ENCODE data around the gene JPT2.

The JPT2 gene

DNA sequence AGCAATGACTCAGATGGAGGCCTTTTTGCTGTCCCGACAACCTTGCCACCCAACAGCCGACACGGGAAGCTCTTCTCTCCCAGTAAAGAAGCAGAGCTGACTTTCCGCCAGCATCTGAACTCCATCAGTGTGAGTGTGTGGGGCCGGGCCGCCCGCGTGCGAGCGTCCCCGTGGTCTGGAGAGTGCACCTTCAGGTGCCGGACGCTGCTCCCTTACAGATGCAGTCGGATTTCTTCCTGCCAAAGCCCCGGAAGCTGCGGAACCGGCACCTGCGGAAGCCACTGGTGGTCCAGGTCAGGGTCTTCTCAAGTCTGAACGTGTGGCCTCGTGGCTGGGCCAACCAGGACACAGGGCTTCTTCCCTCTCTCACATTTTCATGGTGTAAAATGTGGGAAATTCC is 15.5 kb upstream of the JPT2 start:
- TF ChIP-seq, protein P1, sequence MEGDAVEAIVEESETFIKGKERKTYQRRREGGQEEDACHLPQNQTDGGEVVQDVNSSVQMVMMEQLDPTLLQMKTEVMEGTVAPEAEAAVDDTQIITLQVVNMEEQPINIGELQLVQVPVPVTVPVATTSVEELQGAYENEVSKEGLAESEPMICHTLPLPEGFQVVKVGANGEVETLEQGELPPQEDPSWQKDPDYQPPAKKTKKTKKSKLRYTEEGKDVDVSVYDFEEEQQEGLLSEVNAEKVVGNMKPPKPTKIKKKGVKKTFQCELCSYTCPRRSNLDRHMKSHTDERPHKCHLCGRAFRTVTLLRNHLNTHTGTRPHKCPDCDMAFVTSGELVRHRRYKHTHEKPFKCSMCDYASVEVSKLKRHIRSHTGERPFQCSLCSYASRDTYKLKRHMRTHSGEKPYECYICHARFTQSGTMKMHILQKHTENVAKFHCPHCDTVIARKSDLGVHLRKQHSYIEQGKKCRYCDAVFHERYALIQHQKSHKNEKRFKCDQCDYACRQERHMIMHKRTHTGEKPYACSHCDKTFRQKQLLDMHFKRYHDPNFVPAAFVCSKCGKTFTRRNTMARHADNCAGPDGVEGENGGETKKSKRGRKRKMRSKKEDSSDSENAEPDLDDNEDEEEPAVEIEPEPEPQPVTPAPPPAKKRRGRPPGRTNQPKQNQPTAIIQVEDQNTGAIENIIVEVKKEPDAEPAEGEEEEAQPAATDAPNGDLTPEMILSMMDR (IDR thresholded peaks at IDR 0.05; ENCODE audit: control insufficient read depth, insufficient read depth, low read depth, low read length, missing control alignments): no peak
- no peak for DNase-seq (ENCODE audit: low read depth)
- no peak overlapping the region for H3K4me3 ChIP-seq (ENCODE audit: control insufficient read depth, low read depth, low read length)

DNA sequence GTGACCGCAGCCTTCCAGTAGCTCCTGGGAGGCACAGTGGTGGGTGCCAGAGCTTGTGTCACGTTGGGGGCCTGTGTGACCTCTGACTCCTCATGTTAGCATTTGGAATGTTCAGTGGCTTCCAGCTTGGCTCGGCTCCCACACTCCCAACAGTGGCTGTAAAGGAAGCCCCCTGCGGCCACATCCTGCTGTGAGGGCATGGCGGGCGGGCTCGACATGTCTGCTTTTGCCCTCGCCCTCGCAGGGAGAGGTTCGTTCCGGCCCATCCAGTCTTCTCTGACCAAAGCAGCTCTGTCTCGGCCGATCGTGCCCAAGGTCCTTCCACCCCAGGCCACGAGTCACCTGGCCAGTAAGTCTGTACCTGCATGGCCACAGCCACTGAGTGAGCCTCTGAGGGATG is 12.2 kb upstream of the JPT2 start:
- DNase-seq (ENCODE audit: low read depth): no peak
- no peak overlapping the region for H3K4me3 ChIP-seq (ENCODE audit: control insufficient read depth, low read depth, low read length)
- TF ChIP-seq, protein P1 (IDR thresholded peaks at IDR 0.05; ENCODE audit: control insufficient read depth, insufficient read depth, low read depth, low read length, missing control alignments): no peak

DNA sequence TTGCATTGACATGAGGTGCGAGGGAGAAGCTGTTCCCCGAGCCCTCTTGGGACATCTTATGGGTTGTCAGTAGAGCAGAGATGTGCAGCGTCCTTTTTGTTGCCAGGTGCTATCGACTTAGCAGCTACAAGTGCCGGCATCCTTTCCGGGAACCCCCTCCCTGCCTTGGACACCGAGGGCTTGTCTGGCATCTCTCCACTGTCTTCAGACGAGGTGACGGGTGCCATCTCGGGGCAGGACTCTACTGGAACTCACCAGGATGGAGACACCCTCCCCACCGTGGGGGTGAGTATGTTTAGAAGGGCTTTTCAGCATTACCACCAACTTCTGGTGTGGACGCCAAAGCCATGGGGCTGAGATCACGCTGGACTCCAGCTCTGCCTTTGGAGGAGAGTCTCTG is 11.8 kb upstream of the JPT2 start:
- H3K4me3 ChIP-seq (ENCODE audit: control insufficient read depth, low read depth, low read length): no peak overlapping the region
- TF ChIP-seq, protein P1 (IDR thresholded peaks at IDR 0.05; ENCODE audit: control insufficient read depth, insufficient read depth, low read depth, low read length, missing control alignments): no peak
- no peak for DNase-seq (ENCODE audit: low read depth)

DNA sequence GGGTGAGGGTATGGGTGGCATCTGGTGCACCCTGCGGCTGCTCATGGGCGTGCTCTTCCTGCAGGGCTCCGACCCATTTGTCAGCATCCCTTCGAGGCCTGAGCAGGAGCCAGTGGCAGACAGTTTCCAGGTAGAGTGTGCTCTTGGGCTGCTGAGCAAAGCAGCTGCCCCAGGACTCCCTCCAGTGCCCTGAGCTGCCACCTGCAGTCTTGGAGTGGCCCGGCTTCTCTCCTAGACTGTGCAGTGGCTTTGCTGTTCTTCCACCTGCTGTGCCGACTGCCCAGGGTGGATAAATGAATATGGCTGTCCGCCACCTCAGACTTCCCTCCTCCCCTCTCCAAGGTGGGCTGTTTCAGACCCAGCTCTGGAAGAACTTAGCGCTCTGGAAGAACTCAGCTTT is 10.8 kb upstream of the JPT2 start:
- no peak for DNase-seq (ENCODE audit: low read depth)

DNA sequence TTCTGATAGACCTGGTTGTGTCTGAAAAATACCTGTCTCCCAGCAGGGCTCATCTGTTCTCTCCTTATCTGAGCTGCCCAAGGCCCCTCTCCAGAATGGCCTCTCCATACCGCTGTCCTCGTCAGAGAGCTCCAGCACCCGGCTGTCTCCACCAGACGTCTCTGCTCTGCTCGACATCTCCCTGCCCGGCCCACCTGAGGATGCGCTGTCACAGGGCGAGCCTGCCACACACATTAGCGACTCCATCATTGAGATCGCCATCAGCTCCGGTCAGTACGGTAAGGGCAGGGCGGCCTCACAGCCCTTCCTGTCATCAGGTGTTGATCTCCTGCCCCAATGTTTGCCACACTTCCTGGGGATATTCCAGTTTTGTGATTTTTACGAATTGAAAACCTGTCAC is 10.2 kb upstream of the JPT2 start:
- H3K4me3 ChIP-seq (ENCODE audit: control insufficient read depth, low read depth, low read length): no peak overlapping the region
- no peak for DNase-seq (ENCODE audit: low read depth)
- TF ChIP-seq, protein P1 (IDR thresholded peaks at IDR 0.05; ENCODE audit: control insufficient read depth, insufficient read depth, low read depth, low read length, missing control alignments): no peak

More for the DNA sequence above, 10.8 kb upstream of the JPT2 start:
- TF ChIP-seq, protein P1 (IDR thresholded peaks at IDR 0.05; ENCODE audit: control insufficient read depth, insufficient read depth, low read depth, low read length, missing control alignments): no peak
- no peak overlapping the region for H3K4me3 ChIP-seq (ENCODE audit: control insufficient read depth, low read depth, low read length)

DNA sequence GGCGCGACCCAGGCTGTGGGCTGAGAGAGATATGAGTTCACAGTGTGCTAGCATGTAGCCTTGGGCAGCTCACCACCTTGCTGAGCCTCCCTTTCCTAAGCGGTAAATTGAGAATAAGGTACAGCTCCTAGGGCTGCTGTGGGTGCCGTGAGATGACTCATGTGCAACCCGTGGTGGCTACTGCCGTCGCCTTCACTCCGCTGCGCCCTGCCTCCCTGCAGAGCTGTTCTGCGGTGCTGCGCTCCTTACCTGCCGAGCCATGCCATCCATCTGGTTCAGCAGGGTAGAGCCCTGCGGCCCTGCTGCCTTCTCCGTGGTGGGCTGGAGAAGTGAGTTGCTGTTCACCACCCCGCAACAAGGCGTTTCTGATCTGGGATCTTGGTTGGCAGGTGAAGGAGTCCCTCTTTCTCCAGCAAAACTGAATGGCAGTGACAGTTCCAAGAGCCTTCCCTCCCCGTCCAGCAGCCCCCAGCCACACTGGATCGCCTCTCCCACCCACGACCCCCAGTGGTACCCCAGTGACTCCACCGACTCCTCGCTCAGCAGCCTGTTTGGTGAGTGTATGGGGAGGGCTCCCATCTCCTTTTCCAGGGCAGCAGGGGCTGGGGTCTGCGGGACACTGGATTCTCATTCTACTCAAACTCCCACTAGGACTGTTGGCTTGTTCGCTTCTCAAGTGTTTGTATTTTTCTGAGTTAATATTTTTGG is 9.3 kb upstream of the JPT2 start:
- no peak overlapping the region for H3K4me3 ChIP-seq (ENCODE audit: control insufficient read depth, low read depth, low read length)
- DNase-seq (ENCODE audit: low read depth): no peak
- TF ChIP-seq, protein P1 (IDR thresholded peaks at IDR 0.05; ENCODE audit: control insufficient read depth, insufficient read depth, low read depth, low read length, missing control alignments): no peak
